ENCODE measurements around the gene EVA1A.

EVA1A gene, protein sequence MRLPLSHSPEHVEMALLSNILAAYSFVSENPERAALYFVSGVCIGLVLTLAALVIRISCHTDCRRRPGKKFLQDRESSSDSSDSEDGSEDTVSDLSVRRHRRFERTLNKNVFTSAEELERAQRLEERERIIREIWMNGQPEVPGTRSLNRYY

GRCh38 chr2:75560768-75561565 is at the start of gene EVA1A:
TSS of gene EVA1A (minus strand) at chr2:75560939. CDS start at chr2:75518140, 42,799 bp downstream.
- DNase-seq, result no peak

DNA sequence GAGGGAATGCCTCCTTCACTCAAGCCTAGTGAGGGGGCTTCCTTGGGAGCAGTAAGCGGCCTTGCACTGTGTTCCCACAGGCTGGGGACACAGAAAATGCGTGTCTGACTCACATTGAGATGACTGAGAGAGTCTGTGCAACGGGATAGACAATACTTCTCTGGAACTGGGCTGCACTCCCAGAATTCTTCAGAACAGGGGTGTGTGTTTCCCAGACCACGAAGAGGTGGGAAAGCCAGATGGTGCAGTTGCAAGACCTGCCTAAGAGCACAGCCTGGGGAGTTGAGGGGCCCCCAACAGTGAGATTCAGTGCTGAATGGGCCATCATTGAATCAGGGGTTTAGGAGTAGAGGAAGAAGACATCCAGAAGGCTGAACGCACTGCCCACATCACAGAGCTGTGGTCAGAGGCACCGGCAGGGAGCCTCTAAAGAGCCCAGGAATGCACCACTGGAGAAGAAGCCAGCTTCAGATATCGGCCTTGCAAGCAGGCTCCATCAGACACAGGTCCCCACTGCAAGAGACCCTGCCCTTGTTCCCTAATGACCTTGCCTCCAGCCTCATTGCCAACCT is 49.3 kb upstream of the EVA1A start:
- DNase-seq, result no peak

DNA sequence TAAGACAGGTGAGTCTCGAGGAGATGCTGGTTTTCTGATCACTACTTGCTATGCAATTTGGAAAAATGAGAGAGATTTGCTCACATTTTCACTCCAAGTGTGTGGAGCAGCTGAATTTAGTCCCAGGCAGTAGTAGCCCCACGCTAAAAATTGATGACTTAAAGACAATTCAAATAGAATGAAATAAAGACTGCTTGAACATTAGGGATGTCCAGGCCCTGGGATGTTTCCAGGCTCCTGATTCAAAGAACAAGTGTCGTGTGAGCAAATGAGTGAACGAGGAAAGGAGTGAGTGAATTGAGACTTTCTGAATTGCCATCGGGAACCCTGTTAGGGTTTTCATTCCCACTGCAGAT is 48.6 kb upstream of the EVA1A start:
- no peak for DNase-seq

- peak; percentile 35 for DNase-seq
Observed at GRCh38 chr2:75608684-75609333, 48.1 kb upstream of the EVA1A start.

DNA sequence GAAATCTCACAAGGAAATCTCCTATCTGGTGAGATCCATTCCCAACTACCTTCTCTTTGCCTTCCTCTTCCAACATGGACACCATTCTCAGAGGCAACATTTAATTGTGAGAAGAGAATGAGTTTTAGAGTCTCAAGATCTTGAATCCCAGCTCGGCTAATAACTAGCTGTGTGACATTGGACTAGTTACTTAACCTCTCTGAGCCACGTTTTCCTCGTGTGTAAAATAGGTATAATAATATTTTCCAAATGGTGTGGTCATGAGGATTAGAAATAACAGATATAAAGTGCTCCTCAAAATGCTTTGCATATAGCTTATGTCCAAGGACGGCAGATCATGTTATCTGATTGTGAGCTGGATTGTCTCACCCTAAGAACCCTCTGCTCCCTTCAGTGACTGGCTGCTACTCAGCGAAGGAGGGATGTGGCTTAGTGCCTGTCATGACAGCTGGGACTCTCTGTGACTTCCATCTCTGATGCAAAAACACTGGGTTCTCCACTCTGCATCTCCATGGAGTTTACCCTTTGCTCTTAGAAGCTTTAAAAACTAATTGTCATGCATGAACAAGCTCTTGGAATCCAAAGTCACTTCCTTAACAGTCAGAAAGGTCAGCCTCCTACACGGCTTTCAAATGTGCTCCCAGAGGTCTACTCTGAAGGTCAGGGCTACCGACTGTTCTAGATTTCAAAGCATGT is 47.4 kb upstream of the EVA1A start:
- no peak for DNase-seq

DNA sequence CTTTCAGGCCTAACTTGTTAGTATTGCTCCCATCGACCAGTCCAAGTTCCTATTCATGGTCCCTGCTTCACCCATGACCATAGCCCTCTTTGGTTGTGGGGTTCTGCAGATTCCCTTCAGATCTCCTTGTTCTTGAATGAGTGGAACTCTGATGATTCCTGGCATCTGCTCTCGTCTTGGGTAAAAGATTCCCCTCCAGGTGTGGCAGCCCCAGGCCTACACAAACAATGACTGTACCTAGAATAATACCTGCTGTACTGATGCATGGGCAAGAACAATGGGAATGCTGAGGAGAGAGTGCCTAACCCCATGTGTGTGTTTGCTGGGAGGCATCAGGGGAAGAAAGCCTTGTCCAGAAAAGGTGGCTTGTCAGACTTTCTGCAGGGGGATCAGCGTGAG is 46.7 kb upstream of the EVA1A start:
- no peak for DNase-seq

DNA sequence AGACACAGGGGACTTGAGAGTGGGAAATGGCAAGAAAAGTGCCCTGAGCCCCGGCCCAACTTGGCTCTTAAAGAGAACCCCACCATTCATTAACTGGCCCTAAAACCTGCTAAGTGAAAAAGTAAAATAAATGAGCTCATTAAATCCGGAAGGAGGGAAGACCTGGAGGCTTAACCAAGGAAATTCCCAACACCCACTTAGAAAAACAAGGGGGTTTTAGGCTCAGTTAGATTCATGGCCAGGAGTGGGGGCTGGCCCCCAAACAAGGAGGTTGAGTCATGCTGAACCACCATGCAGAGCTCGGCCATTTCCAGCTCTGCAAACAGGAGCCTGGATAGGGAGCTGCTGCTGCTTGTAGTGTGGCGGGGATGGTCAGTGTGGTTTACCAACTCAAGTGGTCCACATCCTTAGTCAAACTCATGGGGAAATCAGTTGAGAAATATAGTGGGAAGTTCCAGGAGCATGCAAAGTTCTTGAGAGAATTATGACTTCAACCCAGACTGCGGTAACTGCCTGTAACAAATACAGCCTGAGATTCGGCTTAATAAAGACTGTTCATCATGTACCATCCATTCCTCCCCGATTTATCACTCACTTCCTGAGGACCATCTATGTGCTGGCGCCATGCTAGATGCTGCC is 46.1 kb upstream of the EVA1A start:
- DNase-seq, result no peak

DNA sequence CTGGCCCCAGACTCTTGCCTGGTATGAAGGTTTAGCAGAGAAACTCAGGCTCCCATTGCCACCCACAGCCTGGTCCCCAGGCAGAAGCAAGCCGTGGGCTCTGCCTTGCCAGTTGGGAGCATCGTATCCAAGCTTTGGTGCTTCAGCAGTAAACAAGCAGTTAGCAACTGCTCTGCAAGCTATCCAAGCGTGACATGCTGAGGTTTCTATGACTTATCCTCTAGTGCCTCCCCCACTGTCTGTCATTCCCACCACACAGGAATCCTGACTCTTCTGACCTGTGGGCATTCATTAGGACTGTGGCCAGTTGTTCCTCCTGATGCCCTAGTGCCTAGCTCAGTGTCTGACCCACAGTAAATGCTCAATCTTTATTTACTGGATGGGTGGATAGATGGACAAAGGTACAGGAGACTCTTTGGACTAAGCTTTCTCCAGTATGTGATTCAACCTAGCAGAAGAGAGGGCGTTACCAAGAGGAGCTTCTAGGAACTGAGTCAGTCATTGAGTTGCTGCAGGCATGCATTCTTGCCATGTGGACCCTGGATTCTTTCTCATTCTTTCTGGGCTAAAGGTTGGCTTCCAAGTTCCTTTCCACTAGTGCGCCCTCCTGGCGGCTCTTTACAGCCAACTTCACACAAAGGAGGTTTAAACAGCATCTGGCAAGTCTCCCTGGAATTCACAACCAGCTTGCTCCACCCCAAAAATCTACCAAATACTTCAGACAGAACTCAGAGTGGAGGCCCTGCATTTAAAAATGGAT is 45.2 kb upstream of the EVA1A start:
- DNase-seq, result no peak

- DNase-seq, result no peak
Observed at GRCh38 chr2:75604484-75604883, 43.7 kb upstream of the EVA1A start.

- no peak for DNase-seq
Observed at GRCh38 chr2:75603477-75603876, 42.7 kb upstream of the EVA1A start.

- DNase-seq, result no peak
Observed at GRCh38 chr2:75602724-75603342, 42.1 kb upstream of the EVA1A start.

GRCh38 chr2:75600461-75601011 is 39.8 kb upstream of the EVA1A start:
- DNase-seq, result no peak

DNA sequence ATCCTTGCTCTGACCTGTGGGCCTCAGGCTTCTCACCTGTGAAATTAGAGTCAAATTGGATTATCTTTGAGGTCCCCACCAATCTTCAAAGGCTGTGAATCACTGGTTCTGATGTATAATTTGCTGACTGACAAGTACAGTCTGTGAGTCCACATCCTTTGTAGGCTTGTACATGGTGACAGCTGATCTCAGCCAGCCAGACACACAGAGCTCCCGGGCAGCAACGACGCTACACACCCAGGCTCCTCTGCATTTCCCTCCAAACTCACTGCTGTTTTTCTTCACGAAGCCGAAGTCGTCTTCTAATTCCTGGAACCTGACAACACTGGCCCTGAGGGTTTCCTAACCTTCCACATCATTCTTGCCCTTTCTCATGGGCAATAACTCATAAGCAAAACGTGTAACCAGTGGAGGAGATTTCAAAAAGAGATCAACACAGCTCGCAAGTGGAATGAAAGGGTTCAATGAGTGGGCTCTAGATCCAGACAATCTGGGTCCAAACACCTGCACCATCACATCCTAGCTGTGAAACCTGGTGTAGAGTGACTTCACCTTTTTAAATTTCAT is 37.9 kb upstream of the EVA1A start:
- no peak for DNase-seq

DNA sequence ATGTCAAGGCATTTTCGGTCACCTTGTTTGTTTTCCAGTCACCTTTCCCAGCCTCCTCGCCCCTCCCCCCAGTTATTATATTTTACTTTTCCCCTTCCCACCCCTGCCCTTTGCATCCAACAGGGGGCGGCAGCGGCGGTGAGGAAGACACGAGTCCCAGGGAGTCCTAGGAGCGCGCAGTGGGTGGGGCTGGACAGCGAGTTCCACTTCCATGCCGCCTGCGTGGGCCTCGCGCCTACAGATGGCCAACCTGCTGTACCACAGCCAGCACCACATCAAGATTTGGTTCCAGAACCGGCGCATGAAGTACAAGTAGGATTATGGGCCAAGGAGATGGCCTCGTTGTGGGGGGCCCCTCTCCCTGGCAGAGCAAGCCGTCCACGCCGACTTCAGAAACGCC is 37.2 kb upstream of the EVA1A start:
- DNase-seq, result no peak

DNA sequence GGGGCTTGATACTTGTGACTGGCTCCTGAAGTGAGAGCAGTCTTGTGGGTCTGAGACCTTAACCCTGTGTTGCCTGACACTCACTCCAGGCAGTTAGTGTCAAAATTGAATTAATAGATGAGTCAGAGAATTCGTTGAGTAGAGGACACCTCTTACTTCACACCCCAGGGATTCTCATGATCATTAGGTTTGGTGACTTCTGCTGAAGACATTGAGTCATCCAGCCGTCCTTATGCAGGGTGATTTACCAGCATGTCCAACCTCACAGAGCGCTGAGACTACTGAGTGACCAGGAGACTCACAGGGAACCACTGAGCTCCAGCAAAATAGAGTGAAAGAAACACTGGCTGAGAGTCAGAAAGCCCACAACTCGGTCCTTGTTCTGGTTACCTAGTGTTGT is 36.0 kb upstream of the EVA1A start:
- no peak for DNase-seq

DNA sequence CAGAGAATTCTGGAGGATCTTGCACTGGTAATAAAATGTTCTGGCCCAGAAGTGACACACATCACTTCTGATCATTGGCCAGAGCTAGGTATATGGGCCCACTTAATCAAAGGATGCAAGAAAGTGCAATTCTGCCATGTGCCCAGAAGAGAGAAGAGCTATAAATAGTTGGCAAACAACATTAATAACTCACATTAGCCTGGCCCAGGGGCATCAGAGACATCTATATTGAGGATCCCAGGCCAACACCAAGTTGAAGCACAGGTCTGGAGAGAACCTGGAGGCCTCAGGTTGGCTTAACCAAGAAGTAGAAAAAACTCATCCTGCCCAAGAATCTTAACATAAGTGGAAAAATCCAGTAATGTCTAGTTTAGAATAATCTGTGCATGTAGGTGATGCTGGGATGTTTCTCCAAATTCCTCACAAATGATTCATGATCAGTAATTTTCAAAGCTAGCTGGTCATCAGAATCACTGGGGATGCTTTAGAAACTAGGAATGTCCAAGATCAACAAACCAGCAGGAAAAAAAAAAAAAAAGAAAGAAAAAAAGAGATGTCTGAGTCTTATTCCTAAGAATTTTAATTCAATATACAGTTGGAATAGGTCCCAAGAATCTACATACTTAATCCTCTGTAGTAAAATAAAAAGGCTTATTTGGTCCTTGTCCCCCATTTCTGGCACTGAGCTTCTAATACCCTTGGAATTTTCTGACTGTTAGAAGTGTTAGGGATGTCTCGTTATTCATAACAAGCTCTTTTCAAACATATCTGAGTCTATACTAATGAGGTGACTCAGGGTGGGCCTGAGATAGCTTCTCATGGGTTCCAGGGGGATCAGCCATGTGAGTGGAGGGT is 35.0 kb upstream of the EVA1A start:
- DNase-seq, result no peak

DNA sequence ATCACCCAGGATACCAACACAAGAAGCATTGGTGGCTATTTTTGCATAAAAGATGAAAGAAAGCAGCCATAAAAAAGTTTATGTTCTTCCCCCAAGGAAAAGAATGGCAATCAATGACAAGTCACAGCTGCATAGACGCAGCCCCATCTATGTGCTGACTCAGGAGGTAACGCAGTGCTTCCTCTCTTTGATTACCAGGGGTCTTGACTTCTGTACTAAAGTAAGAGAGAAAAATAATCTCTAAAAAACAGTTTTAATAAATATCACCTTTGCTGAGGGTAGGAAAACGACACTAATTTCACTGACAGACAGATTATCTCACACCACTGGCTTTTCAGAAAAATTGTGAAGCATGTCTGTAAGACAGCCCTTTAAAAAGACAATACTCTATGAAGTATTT is 33.9 kb upstream of the EVA1A start:
- no peak for DNase-seq

GRCh38 chr2:75592888-75593287 is 32.1 kb upstream of the EVA1A start:
- no peak for DNase-seq

- no peak for DNase-seq
Observed at GRCh38 chr2:75592030-75592429, 31.3 kb upstream of the EVA1A start.
